Epithelial cell of proximal tubule (primary cell): ENCODE results near the gene PTPN18. TPM values are rescaled to one million over a fixed set of nuclear protein-coding genes. Genes with fewer than 3 reads are reported as not detected.
"Not testable (repeated sequence)": the region's sequence is repeated elsewhere in the genome, so short reads cannot be mapped to it uniquely, and the experiment has no call there.

ENCODE experiments used
- DNase-seq: peaks from one replicate; pipeline ENCODE4 v3.0.0-alpha.2; 2011; ENCODE audit warnings: low read depth
- H3K4me3 ChIP-seq: 2 replicates; pipeline ENCODE4 v1.5.1; 2011; ENCODE audit warnings: low read depth, mild to moderate bottlenecking, low read length
- CTCF ChIP-seq: conservative IDR thresholded peaks from 2 replicates; pipeline ENCODE4 v1.5.1; 2012; ENCODE audit warnings: low read depth, mild to moderate bottlenecking, low read length
- total RNA-seq: library from RNA; depleted of rRNA; stranded (reverse); fragments of >200 nt; gene quantifications from 2 replicates; pipeline ENCODE4 v1.2.3, GENCODE V29; 2015

The PTPN18 gene
- total RNA-seq, 1 donor from 2014 or later: 23.8 TPM

- no peak for DNase-seq
- no peak for TF ChIP-seq CTCF
- H3K4me3 ChIP-seq: no peak overlapping the region
These were observed 37.0 kb upstream of the PTPN18 start for GRCh38 chr2:130318906-130319305.

- no peak overlapping the region for H3K4me3 ChIP-seq
- TF ChIP-seq CTCF: no peak
- DNase-seq: no peak
These were observed 36.3 kb upstream of the PTPN18 start for GRCh38 chr2:130319536-130319935.

- no peak for DNase-seq
- H3K4me3 ChIP-seq: no peak overlapping the region
- no peak for TF ChIP-seq CTCF
These were observed 27.9 kb upstream of the PTPN18 start for GRCh38 chr2:130327703-130328527.

GRCh38 chr2:130328710-130329109 is 27.1 kb upstream of the PTPN18 start:
- H3K4me3 ChIP-seq: no peak overlapping the region
- no peak for DNase-seq
- no peak for TF ChIP-seq CTCF

GRCh38 chr2:130332271-130333073 is 23.4 kb upstream of the PTPN18 start:
- DNase-seq: no peak
- H3K4me3 ChIP-seq: no peak overlapping the region
- TF ChIP-seq CTCF: peak; percentile 99

- not testable (repeated sequence) for DNase-seq, H3K4me3 ChIP-seq
These were observed 22.6 kb upstream of the PTPN18 start for GRCh38 chr2:130333253-130333652.

GRCh38 chr2:130334026-130334425 is 21.8 kb upstream of the PTPN18 start:
- H3K4me3 ChIP-seq: no peak overlapping the region
- no peak for TF ChIP-seq CTCF
- DNase-seq: no peak
